ENCODE results near the gene HIVEP3. TPM values are rescaled to one million over a fixed set of nuclear protein-coding genes. Genes with fewer than 3 reads are reported as not detected.
A peak's percentile ranks its signal among the peaks of the same experiment; 100 is the strongest.

Gene HIVEP3
- total and polyA plus RNA-seq, 2 donors (not counting 1 experiment from before 2014, with no cell fraction given): 2.0 to 5.1 TPM

DNA sequence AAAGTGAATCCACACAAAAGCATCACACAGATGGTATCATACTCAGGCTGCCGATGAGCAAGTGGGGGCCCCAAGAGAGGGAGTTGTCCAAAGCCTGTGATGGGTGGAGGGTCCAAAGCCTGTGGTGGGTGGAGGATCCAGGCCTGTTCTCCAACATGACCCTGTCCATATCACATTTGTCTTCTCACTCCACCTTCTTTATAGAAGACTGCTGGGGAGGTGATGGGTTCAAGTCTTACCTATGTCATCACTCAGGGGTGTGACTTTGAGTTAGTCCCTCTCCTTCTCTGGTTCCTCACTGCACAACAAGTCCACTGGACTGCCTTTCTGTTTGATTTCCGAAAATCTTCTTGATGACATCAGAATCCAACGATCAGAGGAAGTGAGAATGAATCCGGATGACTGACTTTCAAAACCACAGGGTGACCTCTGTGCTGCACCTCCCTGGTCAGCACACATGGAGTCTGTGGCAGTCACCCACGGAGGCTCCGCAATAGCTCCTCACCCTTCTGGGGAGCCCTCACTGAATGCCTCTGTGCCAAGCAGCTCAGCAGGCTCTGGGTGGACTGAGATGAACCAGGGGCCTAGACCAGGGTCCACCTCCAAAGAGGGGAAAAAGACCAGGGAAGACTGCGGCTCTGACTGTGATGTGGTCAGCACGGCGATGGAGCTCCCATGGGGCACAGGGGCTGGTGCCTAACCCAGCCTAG, 166.8 kb downstream of the HIVEP3 start:
- peaks cover 60% of the 10 kb centered on the region for H3K4me1 Mint-ChIP-seq
- DNase-seq (peak; percentile 72), ATAC-seq (ENCODE audit: low read depth) (peak; percentile 24)
- intact Hi-C loops (cut with micrococcal nuclease): loop anchor here (1.0 to 10.0 kb wide), 6 partner anchors 13 to 283 kb away; no protein-coding TSS in a partner anchor
- Histone ChIP-seq H3K27ac (ENCODE audit: low read length in 2 of 2) (peak overlapping the region; percentile 72 to 81), H3K9me3 (ENCODE audit: control extremely low read depth in 1 of 3, control insufficient read depth in 2 of 3, insufficient read depth in 1 of 3, low read length in 2 of 3) (no peaks in the 10 kb centered on the region), H3K9ac (ENCODE audit: low read length) (peak overlapping the region; percentile 27), H3K36me3 (replicated peaks in 1 of 2; ENCODE audit: control extremely low read depth in 1 of 2, control insufficient read depth in 1 of 2, extremely low read depth in 1 of 2, insufficient read depth in 2 of 2, low read length in 1 of 2) (no peaks in the 10 kb centered on the region), H3K4me1 (ENCODE audit: control insufficient read depth in 2 of 2, insufficient read depth in 2 of 2, low read length in 2 of 2) (peaks cover 48 to 64% of the 10 kb centered on the region in 2 donors), H3K79me2 (ENCODE audit: control insufficient read depth, insufficient read depth, low read length) (no peaks in the 10 kb centered on the region), H2AFZ (ENCODE audit: insufficient read depth, low read depth, low read length, poor library complexity, severe bottlenecking) (no peak overlapping the region), H4K20me1 (ENCODE audit: control insufficient read depth, insufficient read depth, low read length, poor library complexity, severe bottlenecking) (no peaks in the 10 kb centered on the region), H3K4me2 (replicated peaks; ENCODE audit: low read depth, low read length, poor library complexity, severe bottlenecking) (peak overlapping the region; percentile 70), H3K27me3 (replicated peaks in 1 of 4; ENCODE audit: control extremely low read depth in 1 of 4, control insufficient read depth in 3 of 4, insufficient read depth in 4 of 4, low read length in 3 of 4) (no peaks in the 10 kb centered on the region), H3K4me3 (ENCODE audit: control extremely low read depth in 1 of 5, extremely low read depth in 1 of 5, insufficient read depth in 1 of 5, low read depth in 2 of 5, low read length in 4 of 5) (peak overlapping the region in 1 of 5 experiments; percentile 40)
- peaks cover 3% of the 10 kb centered on the region for H3K9me3 Mint-ChIP-seq (ENCODE audit: insufficient read depth)
- TF ChIP-seq, protein P1, sequence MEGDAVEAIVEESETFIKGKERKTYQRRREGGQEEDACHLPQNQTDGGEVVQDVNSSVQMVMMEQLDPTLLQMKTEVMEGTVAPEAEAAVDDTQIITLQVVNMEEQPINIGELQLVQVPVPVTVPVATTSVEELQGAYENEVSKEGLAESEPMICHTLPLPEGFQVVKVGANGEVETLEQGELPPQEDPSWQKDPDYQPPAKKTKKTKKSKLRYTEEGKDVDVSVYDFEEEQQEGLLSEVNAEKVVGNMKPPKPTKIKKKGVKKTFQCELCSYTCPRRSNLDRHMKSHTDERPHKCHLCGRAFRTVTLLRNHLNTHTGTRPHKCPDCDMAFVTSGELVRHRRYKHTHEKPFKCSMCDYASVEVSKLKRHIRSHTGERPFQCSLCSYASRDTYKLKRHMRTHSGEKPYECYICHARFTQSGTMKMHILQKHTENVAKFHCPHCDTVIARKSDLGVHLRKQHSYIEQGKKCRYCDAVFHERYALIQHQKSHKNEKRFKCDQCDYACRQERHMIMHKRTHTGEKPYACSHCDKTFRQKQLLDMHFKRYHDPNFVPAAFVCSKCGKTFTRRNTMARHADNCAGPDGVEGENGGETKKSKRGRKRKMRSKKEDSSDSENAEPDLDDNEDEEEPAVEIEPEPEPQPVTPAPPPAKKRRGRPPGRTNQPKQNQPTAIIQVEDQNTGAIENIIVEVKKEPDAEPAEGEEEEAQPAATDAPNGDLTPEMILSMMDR (IDR thresholded peaks at IDR 0.05): no peak
- TF ChIP-seq EZH2 (IDR thresholded peaks at IDR 0.05; ENCODE audit: borderline replicate concordance, insufficient read depth, low read depth, low read length, poor library complexity, severe bottlenecking): no peak
- peak overlapping the region; percentile 95 for H3K27ac Mint-ChIP-seq
- CTCF ChIA-PET: interaction anchor here (0.6 to 1.8 kb wide), 6 partner anchors 25 to 816 kb away, joined by 3 to 7 read pairs (median 3); no protein-coding TSS in a partner anchor
- no peaks in the 10 kb centered on the region for H3K27me3 Mint-ChIP-seq
- WGBS (ENCODE audit: insufficient coverage): 49% methylated on average over 8 of the region's 9 CpGs
- POLR2A ChIA-PET: interaction anchor here (0.6 to 1.6 kb wide), 6 partner anchors 13 to 178 kb away, joined by 3 to 12 read pairs (median 4); no protein-coding TSS in a partner anchor
- peak overlapping the region; percentile 70 for H3K4me3 Mint-ChIP-seq
